ENCODE measurements around the gene MUC5B.

- TF ChIP-seq EZH2 (IDR thresholded peaks at IDR 0.05; ENCODE audit: low read length, missing control alignments): no peak
- TF ChIP-seq, protein P1, sequence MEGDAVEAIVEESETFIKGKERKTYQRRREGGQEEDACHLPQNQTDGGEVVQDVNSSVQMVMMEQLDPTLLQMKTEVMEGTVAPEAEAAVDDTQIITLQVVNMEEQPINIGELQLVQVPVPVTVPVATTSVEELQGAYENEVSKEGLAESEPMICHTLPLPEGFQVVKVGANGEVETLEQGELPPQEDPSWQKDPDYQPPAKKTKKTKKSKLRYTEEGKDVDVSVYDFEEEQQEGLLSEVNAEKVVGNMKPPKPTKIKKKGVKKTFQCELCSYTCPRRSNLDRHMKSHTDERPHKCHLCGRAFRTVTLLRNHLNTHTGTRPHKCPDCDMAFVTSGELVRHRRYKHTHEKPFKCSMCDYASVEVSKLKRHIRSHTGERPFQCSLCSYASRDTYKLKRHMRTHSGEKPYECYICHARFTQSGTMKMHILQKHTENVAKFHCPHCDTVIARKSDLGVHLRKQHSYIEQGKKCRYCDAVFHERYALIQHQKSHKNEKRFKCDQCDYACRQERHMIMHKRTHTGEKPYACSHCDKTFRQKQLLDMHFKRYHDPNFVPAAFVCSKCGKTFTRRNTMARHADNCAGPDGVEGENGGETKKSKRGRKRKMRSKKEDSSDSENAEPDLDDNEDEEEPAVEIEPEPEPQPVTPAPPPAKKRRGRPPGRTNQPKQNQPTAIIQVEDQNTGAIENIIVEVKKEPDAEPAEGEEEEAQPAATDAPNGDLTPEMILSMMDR (conservative IDR thresholded peaks at IDR 0.05 in 1 of 2, IDR thresholded peaks at IDR 0.05 in 1 of 2; ENCODE audit: low read depth in 1 of 2, low read length in 2 of 2): no peak
These were observed 56.2 kb downstream of the MUC5B start for GRCh38 chr11:1278766-1279673.
